ENCODE data around the gene BCAS3. TPM values are rescaled to one million over a fixed set of nuclear protein-coding genes. Genes with fewer than 3 reads are reported as not detected.
A peak's percentile ranks its signal among the peaks of the same experiment; 100 is the strongest.

The BCAS3 gene
- total and polyA plus RNA-seq, 10 donors, result 3.7 to 56.0 (median 42.3) TPM

- Histone ChIP-seq H3K4me1 (peaks cover 7 to 42% (median 25%) of the 10 kb centered on the region in 6 donors), H3K4me3 (no peak overlapping the region), H3K36me3 (no peaks in the 10 kb centered on the region), H3K27ac (peak overlapping the region in 5 of 8 donors; percentile 5 to 49 (median 47)), H3K27me3 (replicated peaks in 1 of 7) (peaks cover 0 to 5% (median 0%) of the 10 kb centered on the region in 7 donors), H3K9me3 (no peaks in the 10 kb centered on the region)
- WGBS, 5 donors, result 25 to 47% (median 29%) methylated on average over 8 of the region's 8 CpGs
- no peak for DNase-seq
- TF ChIP-seq POLR2AphosphoS5 (IDR thresholded peaks at IDR 0.05) (no peak), CTCF (IDR thresholded peaks at IDR 0.05 in 8 of 11, conservative IDR thresholded peaks at IDR 0.05 in 3 of 11) (no peak), POLR2A (IDR thresholded peaks at IDR 0.05) (no peak)
- intact Hi-C loops (cut with DNase I; ENCODE audit: low total_unique reads), result no loop called here
These were observed 451.0 kb downstream of the BCAS3 start for GRCh38 chr17:61128661-61129115.

- peak overlapping the region in 5 of 8 donors; percentile 5 to 49 (median 47) for H3K27ac ChIP-seq
- WGBS, 5 donors, result 71 to 81% (median 76%) methylated on average over 7 of the region's 7 CpGs
- H3K9me3 ChIP-seq, result no peaks in the 10 kb centered on the region
- no peak overlapping the region for H3K4me3 ChIP-seq
- intact Hi-C loops (cut with DNase I; ENCODE audit: low total_unique reads), result no loop called here
- peaks cover 7 to 42% (median 25%) of the 10 kb centered on the region in 6 donors for H3K4me1 ChIP-seq
- no peak for DNase-seq
- peaks cover 0 to 5% (median 0%) of the 10 kb centered on the region in 7 donors for H3K27me3 ChIP-seq (replicated peaks in 1 of 7)
- H3K36me3 ChIP-seq, result no peaks in the 10 kb centered on the region
- no peak for TF ChIP-seq CTCF (IDR thresholded peaks at IDR 0.05 in 8 of 11, conservative IDR thresholded peaks at IDR 0.05 in 3 of 11)
- TF ChIP-seq POLR2AphosphoS5 (IDR thresholded peaks at IDR 0.05), result no peak
- no peak for TF ChIP-seq POLR2A (IDR thresholded peaks at IDR 0.05)
These were observed 451.9 kb downstream of the BCAS3 start for GRCh38 chr17:61129267-61130254.

- no peak overlapping the region for H3K4me3 ChIP-seq
- H3K4me1 ChIP-seq, result peaks cover 7 to 42% (median 25%) of the 10 kb centered on the region in 6 donors
- intact Hi-C loops (cut with DNase I; ENCODE audit: low total_unique reads), result no loop called here
- no peak overlapping the region for H3K27ac ChIP-seq
- TF ChIP-seq POLR2AphosphoS5 (IDR thresholded peaks at IDR 0.05) (no peak), POLR2A (IDR thresholded peaks at IDR 0.05) (no peak), CTCF (IDR thresholded peaks at IDR 0.05 in 8 of 11, conservative IDR thresholded peaks at IDR 0.05 in 3 of 11) (no peak)
- H3K27me3 ChIP-seq (replicated peaks in 1 of 7), result peaks cover 0 to 5% (median 0%) of the 10 kb centered on the region in 7 donors
- no peak for DNase-seq
- no peaks in the 10 kb centered on the region for H3K9me3 ChIP-seq
- WGBS, 5 donors, result 61 to 81% (median 69%) methylated on average over 4 of the region's 4 CpGs
- H3K36me3 ChIP-seq, result no peaks in the 10 kb centered on the region
These were observed 452.7 kb downstream of the BCAS3 start for GRCh38 chr17:61130330-61130729.

- no peaks in the 10 kb centered on the region for H3K36me3 ChIP-seq
- 90 to 95% (median 91%) methylated on average over 2 of the region's 2 CpGs for WGBS, 5 donors
- H3K27me3 ChIP-seq (replicated peaks in 1 of 7), result peaks cover 0 to 5% (median 0%) of the 10 kb centered on the region in 7 donors
- no peak for TF ChIP-seq CTCF (IDR thresholded peaks at IDR 0.05 in 8 of 11, conservative IDR thresholded peaks at IDR 0.05 in 3 of 11)
- TF ChIP-seq POLR2AphosphoS5 (IDR thresholded peaks at IDR 0.05), result no peak
- TF ChIP-seq POLR2A (IDR thresholded peaks at IDR 0.05), result no peak
- H3K4me1 ChIP-seq, result peaks cover 7 to 41% (median 23%) of the 10 kb centered on the region in 6 donors
- intact Hi-C loops (cut with DNase I; ENCODE audit: low total_unique reads), result no loop called here
- H3K27ac ChIP-seq, result no peak overlapping the region
- DNase-seq, result no peak
- H3K4me3 ChIP-seq, result no peak overlapping the region
- no peaks in the 10 kb centered on the region for H3K9me3 ChIP-seq
These were observed 453.9 kb downstream of the BCAS3 start for GRCh38 chr17:61131585-61131984.

All from spleen (tissue), 11 donors.